OCI-LY7 (cell line): Measurements from ENCODE around the gene RNF220. TPM values are rescaled to one million over a fixed set of nuclear protein-coding genes. Genes with fewer than 3 reads are reported as not detected.

Source experiments
- BruUV-seq: library from RNA; stranded (reverse); fragments of 400-500 nt; replicated peaks from 2 replicates; lab custom pipeline; 2021; lab: Mats Ljungman, UMichigan
- CTCF ChIA-PET: fragments of 300-600 bp; sonication (Branson Sonifier 250); formaldehyde crosslinking; loops from one replicate; lab custom pipeline; 2022; ENCODE audit warnings: antibody characterized with exemption; ENCODE audit not compliant: unreplicated experiment; lab: Charles Lee
- POLR2A ChIA-PET: fragments of 300-600 bp; sonication (Branson Sonifier 250); formaldehyde crosslinking; loops from one replicate; lab custom pipeline; 2022; ENCODE audit warnings: antibody characterized with exemption; lab: Charles Lee
- DNase-seq: peaks from one replicate; pipeline ENCODE4 v3.0.0-alpha.2; 2015; ENCODE audit warnings: low spot score
- H2AFZ ChIP-seq: fragments of 200-600 bp; sonication (generic), shearing (Covaris generic); 2 replicates; pipeline ENCODE4 v1.6.1; 2014; ENCODE audit warnings: mild to moderate bottlenecking, antibody characterized with exemption, low read length, moderate library complexity
- H3K27ac ChIP-seq: fragments of 200-600 bp; sonication (generic); 2 replicates; pipeline ENCODE4 v1.5.1; 2014; ENCODE audit warnings: mixed run types, low read depth, mild to moderate bottlenecking, moderate library complexity, low read length, inconsistent platforms; ENCODE audit not compliant: poor library complexity, severe bottlenecking
- H3K36me3 ChIP-seq: fragments of 200-600 bp; sonication (generic); 2 replicates; pipeline ENCODE4 v1.6.1; 2014; ENCODE audit warnings: mild to moderate bottlenecking, antibody characterized with exemption, low read length, moderate library complexity, mixed read lengths; ENCODE audit not compliant: insufficient read depth
- H3K4me1 ChIP-seq: fragments of 200-600 bp; sonication (generic); 2 replicates; pipeline ENCODE4 v1.5.1; 2014; ENCODE audit warnings: mild to moderate bottlenecking, low read length; ENCODE audit not compliant: insufficient read depth, poor library complexity, severe bottlenecking
- H3K4me2 ChIP-seq: fragments of 200-600 bp; sonication (generic); 2 replicates; pipeline ENCODE4 v1.6.1; 2014; ENCODE audit warnings: mild to moderate bottlenecking, low read length
- H3K4me3 ChIP-seq: fragments of 200-600 bp; sonication (generic); 2 replicates; pipeline ENCODE4 v1.5.1; 2014; ENCODE audit warnings: mild to moderate bottlenecking, low read depth, low read length; ENCODE audit not compliant: poor library complexity, severe bottlenecking
- H3K79me2 ChIP-seq: fragments of 200-600 bp; sonication (generic); 2 replicates; pipeline ENCODE4 v1.6.1; 2016; ENCODE audit warnings: low read depth, mild to moderate bottlenecking, low read length, moderate library complexity, mixed read lengths; ENCODE audit not compliant: insufficient read depth
- H3K9me2 ChIP-seq: fragments of 200-600 bp; sonication (generic); 2 replicates; pipeline ENCODE4 v1.6.1; 2016; ENCODE audit warnings: mild to moderate bottlenecking, low read length, mixed read lengths; ENCODE audit not compliant: insufficient read depth
- H3K9me3 ChIP-seq: fragments of 200-600 bp; sonication (generic); 2 replicates; pipeline ENCODE4 v1.6.1; 2014; ENCODE audit warnings: mild to moderate bottlenecking, mixed run types, low read length, mixed read lengths
- H4K20me1 ChIP-seq: fragments of 200-600 bp; sonication (generic); 2 replicates; pipeline ENCODE4 v1.6.1; 2014; ENCODE audit warnings: mild to moderate bottlenecking, antibody characterized with exemption, low read length, moderate library complexity, mixed read lengths; ENCODE audit not compliant: insufficient read depth
- CTCF ChIP-seq: fragments of 200-600 bp; sonication (generic); conservative IDR thresholded peaks from 2 replicates; pipeline ENCODE4 v1.5.1; 2014; ENCODE audit warnings: mild to moderate bottlenecking, antibody characterized with exemption, low read length, moderate library complexity, mixed read lengths
- EZH2phosphoT487 ChIP-seq: fragments of 200-600 bp; sonication (generic); IDR thresholded peaks from 2 replicates; pipeline ENCODE4 v1.6.1; 2018; ENCODE audit warnings: low read depth, borderline replicate concordance, mild to moderate bottlenecking, mixed run types, antibody characterized with exemption, low read length, moderate library complexity, mixed read lengths
- intact Hi-C: fragments of 100-400 bp; cut with micrococcal nuclease; formaldehyde crosslinking; loops from one replicate; pipeline ENCODE4 v1.10.0; 2022; ENCODE audit not compliant: unreplicated experiment
- total RNA-seq, 2 experiments: library from RNA; depleted of rRNA in 1 of 2; stranded (reverse); fragments of >200 nt in 1 of 2; shearing (Covaris generic) in 1 of 2; gene quantifications; 2 replicates each; pipeline ENCODE4 v1.2.3, GENCODE V29; 2014 to 2022

The RNF220 gene
- total RNA-seq, 2 experiments from 2014 or later, result 82.3 to 85.5 TPM

- H2AFZ ChIP-seq, result no peak overlapping the region
- H3K27ac ChIP-seq, result no peak overlapping the region
- no peaks in the 10 kb centered on the region for H4K20me1 ChIP-seq
- H3K4me2 ChIP-seq, result no peak overlapping the region
- H3K4me3 ChIP-seq, result no peak overlapping the region
- H3K4me1 ChIP-seq, result no peaks in the 10 kb centered on the region
- H3K36me3 ChIP-seq, result no peaks in the 10 kb centered on the region
- no peaks in the 10 kb centered on the region for H3K9me3 ChIP-seq
- intact Hi-C loops, result no loop called here
- H3K9me2 ChIP-seq, result no peaks in the 10 kb centered on the region
- ChIA-PET POLR2A (no interaction called here), CTCF (no interaction called here)
- DNase-seq, result no peak
- H3K79me2 ChIP-seq, result no peaks in the 10 kb centered on the region
- no TSS peak for BruUV-seq
- no peak for TF ChIP-seq CTCF
- no peak for TF ChIP-seq EZH2phosphoT487
Observed at GRCh38 chr1:44485229-44485933, 80.3 kb downstream of the RNF220 start.

GRCh38 chr1:44485934-44486460 lies 80.9 kb downstream of the RNF220 start:
- ChIA-PET CTCF (no interaction called here), POLR2A (no interaction called here)
- intact Hi-C loops, result no loop called here
- TF ChIP-seq CTCF (no peak), EZH2phosphoT487 (no peak)
- Histone ChIP-seq H3K9me3 (no peaks in the 10 kb centered on the region), H3K4me2 (no peak overlapping the region), H2AFZ (no peak overlapping the region), H3K4me3 (no peak overlapping the region), H3K79me2 (no peaks in the 10 kb centered on the region), H3K27ac (no peak overlapping the region), H3K9me2 (no peaks in the 10 kb centered on the region), H3K36me3 (no peaks in the 10 kb centered on the region), H4K20me1 (no peaks in the 10 kb centered on the region), H3K4me1 (no peaks in the 10 kb centered on the region)
- no TSS peak for BruUV-seq
- DNase-seq, result no peak

GRCh38 chr1:44489481-44489880 lies 84.4 kb downstream of the RNF220 start:
- Histone ChIP-seq H3K36me3 (no peaks in the 10 kb centered on the region), H3K9me3 (no peaks in the 10 kb centered on the region), H3K27ac (no peak overlapping the region), H3K9me2 (no peaks in the 10 kb centered on the region), H3K4me3 (no peak overlapping the region), H3K4me1 (no peaks in the 10 kb centered on the region), H3K79me2 (no peaks in the 10 kb centered on the region), H2AFZ (no peak overlapping the region), H3K4me2 (no peak overlapping the region), H4K20me1 (no peaks in the 10 kb centered on the region)
- TF ChIP-seq EZH2phosphoT487, result no peak
- no peak for TF ChIP-seq CTCF
- ChIA-PET CTCF (no interaction called here), POLR2A (no interaction called here)
- intact Hi-C loops, result no loop called here
- BruUV-seq, result no TSS peak
- DNase-seq, result no peak
